GM18870 (cell line): ENCODE measurements around the gene PDLIM1.
A peak's percentile ranks its signal among the peaks of the same experiment; 100 is the strongest.

Source experiments
- ATAC-seq: cut with Tn5 transposase; IDR thresholded peaks from one replicate; pipeline ENCODE4 v1.9.1; 2021; ENCODE audit warnings: moderate library complexity; ENCODE audit not compliant: unreplicated experiment

The PDLIM1 gene

GRCh38 chr10:95265572-95265971 lies 25.2 kb downstream of the PDLIM1 start:
- no peak for ATAC-seq

GRCh38 chr10:95264227-95265051 lies 26.4 kb downstream of the PDLIM1 start:
- ATAC-seq, result no peak

- ATAC-seq, result no peak
These were observed 27.0 kb downstream of the PDLIM1 start for GRCh38 chr10:95263864-95264226.

GRCh38 chr10:95262763-95263518 lies 27.9 kb downstream of the PDLIM1 start:
- ATAC-seq, result no peak

GRCh38 chr10:95261926-95262325 lies 28.9 kb downstream of the PDLIM1 start:
- ATAC-seq, result no peak

GRCh38 chr10:95260909-95261552 lies 29.8 kb downstream of the PDLIM1 start:
- ATAC-seq, result no peak

- ATAC-seq, result peak; percentile 72
These were observed 30.4 kb downstream of the PDLIM1 start for GRCh38 chr10:95260397-95260881.

- no peak for ATAC-seq
These were observed 33.0 kb downstream of the PDLIM1 start for GRCh38 chr10:95257849-95258248.

GRCh38 chr10:95256268-95256667 lies 34.5 kb downstream of the PDLIM1 start:
- no peak for ATAC-seq

GRCh38 chr10:95254629-95255028 lies 36.2 kb downstream of the PDLIM1 start:
- ATAC-seq, result peak; percentile 63

GRCh38 chr10:95253686-95254085 lies 37.1 kb downstream of the PDLIM1 start:
- no peak for ATAC-seq

- ATAC-seq, result no peak
These were observed 37.8 kb downstream of the PDLIM1 start for GRCh38 chr10:95253007-95253406.

GRCh38 chr10:95250856-95251255 lies 39.9 kb downstream of the PDLIM1 start:
- ATAC-seq, result no peak

- ATAC-seq, result no peak
These were observed 41.3 kb downstream of the PDLIM1 start for GRCh38 chr10:95249467-95249866.

- no peak for ATAC-seq
These were observed 41.8 kb downstream of the PDLIM1 start for GRCh38 chr10:95248989-95249388.

GRCh38 chr10:95247881-95248583 lies 42.8 kb downstream of the PDLIM1 start:
- ATAC-seq, result no peak

- ATAC-seq, result no peak
These were observed 43.5 kb downstream of the PDLIM1 start for GRCh38 chr10:95247200-95247880.

- peak; percentile 35 for ATAC-seq
These were observed 44.2 kb downstream of the PDLIM1 start for GRCh38 chr10:95246582-95247051.

GRCh38 chr10:95245425-95246055 lies 45.3 kb downstream of the PDLIM1 start:
- peak; percentile 89 for ATAC-seq

- no peak for ATAC-seq
These were observed 46.7 kb downstream of the PDLIM1 start for GRCh38 chr10:95244152-95244551.
